Kidney (tissue), 14 donors: ENCODE measurements around the gene RAD51. TPM values are rescaled to one million over a fixed set of nuclear protein-coding genes. Genes with fewer than 3 reads are reported as not detected.

Source experiments
- DNase-seq, 5 donors: peaks; one replicate each; pipeline ENCODE4 v3.0.0-alpha.2; 2013 to 2020
- FAIRE-seq: peaks from 2 replicates; lab custom pipeline; 2012; peaks lifted over from hg19 to GRCh38; lab: Jason Lieb, UNC
- H3K27ac ChIP-seq, 2 donors: one replicate each; pipeline ENCODE4 v1.7.0; 2013; ENCODE audit warnings: low read depth in 2 of 2, low read length in 2 of 2, inconsistent platforms in 1 of 2
- H3K27me3 ChIP-seq: one replicate; pipeline ENCODE4 v1.7.1; 2013; ENCODE audit warnings: low read length, inconsistent platforms; ENCODE audit not compliant: control insufficient read depth, insufficient read depth
- H3K36me3 ChIP-seq, 3 donors: one replicate each; pipeline versions ENCODE4 v1.7.0 to v1.7.1; 2013; ENCODE audit warnings: low read length in 3 of 3, control low read depth in 1 of 3, inconsistent platforms in 1 of 3; ENCODE audit not compliant: insufficient read depth in 3 of 3, control insufficient read depth in 2 of 3
- H3K4me1 ChIP-seq, 3 donors: one replicate each; pipeline versions ENCODE4 v1.7.0 to v1.7.1; 2013; ENCODE audit warnings: low read length in 3 of 3, inconsistent platforms in 1 of 3, low read depth in 1 of 3; ENCODE audit not compliant: control insufficient read depth in 2 of 3, insufficient read depth in 2 of 3
- H3K4me3 ChIP-seq, 3 donors: one replicate each; pipeline versions ENCODE4 v1.7.0 to v1.8.1; 2013; ENCODE audit warnings: low read length in 3 of 3, control low read depth in 1 of 3, inconsistent platforms in 1 of 3
- H3K9ac ChIP-seq, 3 donors: one replicate each; pipeline versions ENCODE4 v1.7.0 to v1.7.1; 2013; ENCODE audit warnings: low read length in 3 of 3, control low read depth in 1 of 3, inconsistent platforms in 1 of 3
- H3K9me3 ChIP-seq, 3 donors: one replicate each; pipeline versions ENCODE4 v1.7.0 to v1.7.1; 2013; ENCODE audit warnings: low read length in 3 of 3, control low read depth in 1 of 3, inconsistent platforms in 1 of 3; ENCODE audit not compliant: control insufficient read depth in 2 of 3, insufficient read depth in 1 of 3
- CTCF ChIP-seq: IDR thresholded peaks from 3 replicates; pipeline ENCODE4 v1.5.1; 2012; ENCODE audit warnings: mild to moderate bottlenecking, moderate library complexity, borderline replicate concordance; ENCODE audit not compliant: insufficient read depth; ENCODE audit errors: extremely low read depth
- intact Hi-C: fragments of 100-400 bp; cut with DNase I; formaldehyde crosslinking; loops from one replicate; pipeline ENCODE4 v1.11.1; 2022
- polyA plus RNA-seq: library from polyadenylated mRNA; stranded (reverse); fragments of 350-450 nt; fragmentation: Illumina TruSeq; extraction: RNeasy Lipid Tissue Mini Kit (QIAGEN cat#74804); gene quantifications from one replicate; pipeline ENCODE4 v1.2.3, GENCODE V29; 2014; ENCODE audit warnings: low read depth, low replicate concordance; ENCODE audit not compliant: insufficient read depth
- total RNA-seq: library from RNA; stranded (reverse); fragmentation: NEBNext Ultra II Directional; extraction: Animal tissue kit (Norgen Biotek cat#: 25700); gene quantifications from one replicate; pipeline ENCODE4 v1.2.1, GENCODE V29; 2021
- donor health status: control.
- donor health status: control.
- donor health status: control.
- donor health status: control.
- donor health status: control.
- donor health status: DM: yes; HTN: yes; CAD: no.
- donor health status: Normal renal cell carcinoma (clear cell type).

The RAD51 gene
- total and polyA plus RNA-seq, 2 donors from 2014 or later: 1.1 TPM; not detected in 1

GRCh38 chr15:40695469-40695890 lies 506 bp downstream of the RAD51 start:
- no peaks in the 10 kb centered on the region for H3K9me3 ChIP-seq
- no peak overlapping the region for H3K27ac ChIP-seq
- H3K4me3 ChIP-seq: peak overlapping the region; percentile 88 to 99 (median 97)
- no peaks in the 10 kb centered on the region for H3K27me3 ChIP-seq
- peaks cover 2 to 16% (median 6%) of the 10 kb centered on the region in 3 donors for H3K4me1 ChIP-seq
- intact Hi-C loops: no loop called here
- TF ChIP-seq CTCF: no peak
- DNase-seq (peak in 2 of 5 donors; percentile 32 to 80), FAIRE-seq (no peak)
- H3K9ac ChIP-seq: peak overlapping the region in 2 of 3 donors; percentile 15 to 95
- no peaks in the 10 kb centered on the region for H3K36me3 ChIP-seq

- Histone ChIP-seq H3K9me3 (no peaks in the 10 kb centered on the region), H3K27ac (no peak overlapping the region), H3K4me1 (peaks cover 2 to 16% (median 6%) of the 10 kb centered on the region in 3 donors), H3K4me3 (no peak overlapping the region), H3K27me3 (no peaks in the 10 kb centered on the region), H3K9ac (no peak overlapping the region), H3K36me3 (no peaks in the 10 kb centered on the region)
- FAIRE-seq: no peak
- TF ChIP-seq CTCF: no peak
- no peak for DNase-seq
- intact Hi-C loops: no loop called here
These were observed 1.3 kb downstream of the RAD51 start for GRCh38 chr15:40696228-40696627.

- Histone ChIP-seq H3K9ac (no peak overlapping the region), H3K4me3 (no peak overlapping the region), H3K27ac (no peak overlapping the region), H3K9me3 (no peaks in the 10 kb centered on the region), H3K36me3 (no peaks in the 10 kb centered on the region), H3K27me3 (no peaks in the 10 kb centered on the region), H3K4me1 (peaks cover 2 to 16% (median 6%) of the 10 kb centered on the region in 3 donors)
- FAIRE-seq (no peak), DNase-seq (no peak)
- intact Hi-C loops: no loop called here
- TF ChIP-seq CTCF: no peak
These were observed 2.9 kb downstream of the RAD51 start for GRCh38 chr15:40697916-40698315.

GRCh38 chr15:40702077-40702476 lies 7.1 kb downstream of the RAD51 start:
- no peaks in the 10 kb centered on the region for H3K27me3 ChIP-seq
- intact Hi-C loops: no loop called here
- no peaks in the 10 kb centered on the region for H3K4me1 ChIP-seq
- peak in 2 of 5 donors; percentile 11 to 17 for DNase-seq
- no peak overlapping the region for H3K27ac ChIP-seq
- H3K36me3 ChIP-seq: no peaks in the 10 kb centered on the region
- no peak for TF ChIP-seq CTCF
- H3K9me3 ChIP-seq: no peaks in the 10 kb centered on the region
- FAIRE-seq: no peak
- H3K4me3 ChIP-seq: no peak overlapping the region
- H3K9ac ChIP-seq: no peak overlapping the region
